HG02884 (cell line): ENCODE data around the gene NOTCH1.

Experiments used
- ATAC-seq: cut with Tn5 transposase; IDR thresholded peaks from one replicate; pipeline ENCODE4 v1.9.1; 2021; ENCODE audit warnings: mild to moderate bottlenecking, moderate library complexity; ENCODE audit not compliant: unreplicated experiment

NOTCH1 gene

DNA sequence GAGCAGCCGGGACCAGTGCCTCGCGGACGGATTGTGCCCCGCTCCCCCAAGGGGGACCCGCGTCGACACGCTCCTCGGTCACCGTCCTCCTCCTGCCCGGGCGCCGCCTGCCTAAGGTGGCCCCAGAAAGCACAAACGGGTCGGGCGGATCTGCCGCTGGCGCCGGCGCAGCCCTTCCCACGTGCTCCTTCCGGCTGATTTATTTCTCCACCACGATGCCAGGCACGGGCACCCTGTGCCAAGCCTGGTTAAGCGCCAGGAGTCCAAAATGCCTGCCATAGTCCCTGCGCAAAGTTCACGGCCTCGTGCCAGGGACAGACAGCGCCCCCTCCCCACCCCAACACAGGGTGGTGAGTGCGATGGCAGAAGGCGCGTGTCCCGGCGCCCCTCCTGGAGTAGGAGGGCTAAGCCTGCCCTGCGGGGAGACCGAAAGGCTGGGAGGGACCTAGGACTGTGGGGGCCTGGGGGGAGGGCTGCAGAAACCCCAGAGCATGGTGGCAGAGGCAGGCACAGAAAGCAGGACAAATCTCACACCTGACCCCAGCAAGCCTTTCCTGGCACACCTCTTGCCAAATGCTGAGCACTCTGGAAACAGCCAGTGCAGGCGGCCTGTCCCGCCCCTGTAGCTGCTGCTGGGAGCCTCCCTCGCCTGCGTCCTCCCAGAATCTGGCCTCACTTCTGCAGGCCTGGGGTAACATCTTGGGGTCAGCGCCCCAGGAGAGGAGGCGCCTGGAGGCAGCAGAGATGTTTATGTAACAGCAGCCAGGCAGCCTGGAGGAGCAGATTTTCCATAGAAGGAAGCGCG, 1.1 kb upstream of the NOTCH1 start:
- ATAC-seq, result peak; percentile 13

DNA sequence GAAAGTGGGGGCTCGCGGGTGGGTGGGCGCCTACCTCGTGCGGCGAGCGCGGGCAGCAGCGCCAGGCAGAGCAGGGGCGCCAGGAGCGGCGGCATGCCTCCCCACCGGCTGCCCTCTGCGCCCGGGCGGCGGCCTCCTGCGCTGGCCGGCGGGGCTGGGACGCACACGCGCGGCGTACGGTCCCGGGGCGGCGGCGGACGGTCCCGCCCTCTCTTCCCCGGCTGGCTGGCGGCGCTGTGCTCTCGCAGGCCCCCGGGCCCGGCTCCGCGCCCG, 220 bp downstream of the NOTCH1 start:
- no peak for ATAC-seq

DNA sequence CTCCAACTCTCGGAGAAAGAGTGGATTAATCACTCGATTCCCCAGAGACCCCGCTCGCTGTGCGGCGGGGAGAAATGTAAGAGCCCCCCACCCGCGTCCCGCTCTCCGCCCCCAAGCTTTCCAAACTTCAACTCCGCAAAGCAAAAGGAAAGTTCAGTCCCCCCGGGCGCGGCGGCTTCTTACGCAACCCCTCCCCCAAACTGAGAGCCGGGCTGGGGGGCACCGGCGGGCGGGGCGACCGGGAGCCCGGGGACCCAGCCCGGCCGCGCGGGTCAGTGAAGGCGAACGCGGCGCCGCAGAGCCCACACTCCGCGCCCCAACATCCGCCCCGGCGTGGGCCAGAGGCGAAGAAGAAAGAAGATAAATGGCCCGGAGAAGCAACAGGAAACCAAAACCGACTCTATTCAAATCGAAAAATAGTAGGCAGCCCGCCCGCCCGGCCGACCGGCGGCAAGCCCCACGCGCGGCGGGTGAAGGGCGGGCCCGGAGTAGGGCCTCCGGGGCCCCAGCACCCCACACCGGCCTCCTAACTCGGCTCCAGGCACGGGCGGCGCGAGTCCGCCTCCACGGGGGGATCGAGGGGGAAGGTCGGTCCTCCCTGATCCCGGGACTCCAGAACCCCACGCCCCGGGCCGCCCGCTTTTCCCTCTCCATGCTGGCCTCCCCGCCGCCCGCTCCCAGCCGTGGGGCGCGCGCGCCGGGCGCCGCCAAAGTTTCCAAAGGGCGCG, 720 bp downstream of the NOTCH1 start:
- peak; percentile 25 for ATAC-seq

DNA sequence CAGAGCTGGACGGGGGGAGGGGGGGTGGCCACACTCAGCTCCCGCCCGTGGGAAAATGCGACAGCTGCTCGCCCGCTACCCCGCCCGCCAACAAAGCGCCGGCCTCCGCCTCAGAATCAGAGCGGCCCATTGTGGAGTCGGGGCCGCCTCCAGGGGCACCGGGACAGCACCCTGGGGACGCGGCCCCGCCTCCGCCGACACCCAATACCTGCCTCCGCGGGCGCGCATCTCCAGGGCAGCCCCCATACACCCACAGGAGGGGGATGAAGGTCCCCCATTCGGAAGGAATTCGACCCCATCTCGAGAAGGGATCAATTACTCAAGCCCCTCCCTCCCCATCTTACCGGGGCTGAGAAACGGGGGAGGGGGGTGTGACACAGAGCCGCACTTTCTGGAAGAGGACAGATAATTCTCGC, 1.3 kb downstream of the NOTCH1 start:
- no peak for ATAC-seq

DNA sequence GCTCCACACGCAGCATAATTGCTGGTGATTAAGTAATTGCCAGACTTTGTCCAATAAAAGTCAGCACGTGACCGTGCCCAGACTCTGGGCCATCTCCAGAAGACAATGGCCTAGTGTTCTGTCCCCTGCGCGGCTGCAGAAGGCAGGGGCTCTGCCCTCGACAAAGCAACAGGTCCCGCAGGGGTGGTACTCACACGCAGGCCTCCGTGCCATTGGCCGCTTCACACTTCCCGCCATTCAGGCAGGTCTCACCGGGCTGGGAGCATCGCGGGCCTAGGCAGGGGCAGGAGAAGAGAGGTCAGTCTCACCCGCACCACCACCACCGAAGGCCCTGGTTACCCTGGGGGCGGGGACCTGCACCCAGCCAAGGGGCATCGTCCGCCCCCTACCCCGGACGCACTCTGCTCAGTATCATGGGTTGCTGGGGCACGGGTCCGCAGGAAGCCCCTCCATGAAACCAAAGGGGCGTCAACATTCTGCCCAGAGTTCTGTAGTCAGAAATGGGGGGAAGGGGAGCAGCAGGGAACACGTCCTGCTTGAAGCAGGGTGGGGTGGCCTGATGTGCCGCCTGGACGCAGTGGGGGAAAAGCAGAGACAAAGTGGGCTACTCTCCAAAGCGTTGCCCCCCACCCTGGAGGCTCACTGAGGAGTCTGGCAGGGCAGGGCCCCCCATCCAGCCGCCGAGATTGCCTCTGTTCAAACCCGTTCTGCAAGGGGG, 1.9 kb downstream of the NOTCH1 start:
- no peak for ATAC-seq

DNA sequence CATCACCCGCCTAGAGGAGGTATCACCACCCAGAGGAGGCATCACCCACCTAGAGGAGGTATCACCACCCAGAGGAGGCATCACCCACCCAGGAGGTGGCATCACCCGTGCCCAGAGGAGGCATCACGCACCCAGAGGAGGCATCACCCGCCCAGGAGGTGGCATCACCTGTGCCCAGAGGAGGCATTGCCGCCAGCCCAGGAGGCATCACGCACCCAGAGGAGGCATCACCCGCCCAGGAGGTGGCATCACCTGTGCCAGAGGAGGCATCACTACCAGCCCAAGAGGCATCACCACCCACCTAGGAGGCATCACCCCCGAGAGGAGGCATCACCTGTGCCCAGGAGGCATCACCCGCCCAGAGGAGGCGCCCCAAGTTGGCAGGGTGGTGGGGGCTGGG, 2.6 kb downstream of the NOTCH1 start:
- no peak for ATAC-seq

DNA sequence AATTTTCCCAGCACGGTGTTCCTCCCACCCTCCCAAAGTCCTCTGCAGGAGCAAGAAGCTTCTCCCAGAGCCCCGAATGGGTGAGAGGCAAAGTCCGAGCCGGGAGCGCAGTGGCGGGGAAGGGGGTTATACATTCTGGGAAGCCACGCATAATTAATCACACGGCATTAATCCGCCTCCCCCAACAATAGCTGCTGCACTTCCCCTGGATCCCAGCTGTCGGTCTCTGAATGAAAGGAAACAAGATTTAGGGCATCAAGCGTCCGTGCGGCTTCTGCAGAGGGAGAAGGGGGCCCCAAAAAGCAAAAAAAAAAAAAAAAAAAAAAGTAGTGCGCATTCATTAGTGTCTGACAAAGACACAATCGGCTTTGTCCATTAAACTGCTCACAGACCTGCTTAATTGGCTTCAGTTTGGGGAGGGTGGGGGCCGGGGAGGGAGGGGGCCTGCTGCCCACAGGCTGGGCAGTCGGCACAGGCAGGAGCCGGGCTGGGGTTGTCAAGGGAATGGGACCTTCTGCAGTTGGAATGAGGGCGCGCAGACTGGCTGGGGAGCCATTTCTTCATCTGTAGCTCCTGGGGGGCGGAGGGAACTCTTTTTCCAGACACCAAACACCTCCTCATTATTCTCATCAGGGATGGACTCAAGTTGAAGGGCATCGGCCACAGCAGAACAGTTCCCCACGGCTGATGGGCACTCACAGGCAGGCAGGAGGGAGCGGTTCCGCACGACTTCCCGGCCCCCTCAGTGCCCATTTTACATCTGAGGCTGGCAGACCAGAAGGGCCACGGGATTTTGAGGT, 3.4 kb downstream of the NOTCH1 start:
- ATAC-seq, result no peak

DNA sequence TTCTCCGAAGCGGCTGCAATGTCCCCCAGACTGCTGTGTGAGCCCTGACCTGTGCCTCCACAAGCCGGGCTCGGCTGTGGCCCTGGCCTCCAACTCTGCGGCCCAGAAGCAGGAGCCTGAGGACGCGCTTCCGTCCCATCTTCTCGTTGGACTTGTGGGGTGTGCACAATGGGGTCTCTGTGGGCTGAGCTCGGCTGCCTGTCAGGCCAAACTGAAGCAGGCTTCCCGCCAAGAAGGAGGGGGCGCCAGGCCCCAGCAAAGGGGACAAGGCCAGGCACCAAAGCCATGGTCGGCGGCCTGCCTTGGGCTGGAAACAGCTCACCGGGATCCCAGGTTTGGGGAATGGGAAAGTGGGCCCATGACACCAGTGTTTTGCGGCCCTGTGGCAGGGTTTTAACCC, 4.1 kb downstream of the NOTCH1 start:
- no peak for ATAC-seq

DNA sequence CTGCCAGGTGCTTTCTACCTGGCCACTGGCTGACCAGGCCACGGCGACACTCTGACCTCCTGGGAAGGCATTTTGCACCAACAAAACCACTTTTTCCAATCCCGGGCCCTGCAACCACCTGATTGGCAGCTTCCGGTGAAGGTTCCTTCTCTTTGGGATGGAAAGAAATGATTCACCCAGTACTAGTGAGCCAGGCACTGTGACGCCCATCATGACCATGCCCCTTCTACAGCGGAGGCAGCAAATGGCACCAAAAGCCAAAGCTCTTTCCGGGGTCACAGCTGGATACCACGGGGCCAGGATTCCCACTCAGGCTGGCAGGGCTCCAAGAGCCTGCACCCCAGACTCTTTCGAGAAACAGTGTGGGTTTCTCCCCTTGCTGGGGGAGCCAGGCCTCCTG, 4.7 kb downstream of the NOTCH1 start:
- ATAC-seq, result no peak

DNA sequence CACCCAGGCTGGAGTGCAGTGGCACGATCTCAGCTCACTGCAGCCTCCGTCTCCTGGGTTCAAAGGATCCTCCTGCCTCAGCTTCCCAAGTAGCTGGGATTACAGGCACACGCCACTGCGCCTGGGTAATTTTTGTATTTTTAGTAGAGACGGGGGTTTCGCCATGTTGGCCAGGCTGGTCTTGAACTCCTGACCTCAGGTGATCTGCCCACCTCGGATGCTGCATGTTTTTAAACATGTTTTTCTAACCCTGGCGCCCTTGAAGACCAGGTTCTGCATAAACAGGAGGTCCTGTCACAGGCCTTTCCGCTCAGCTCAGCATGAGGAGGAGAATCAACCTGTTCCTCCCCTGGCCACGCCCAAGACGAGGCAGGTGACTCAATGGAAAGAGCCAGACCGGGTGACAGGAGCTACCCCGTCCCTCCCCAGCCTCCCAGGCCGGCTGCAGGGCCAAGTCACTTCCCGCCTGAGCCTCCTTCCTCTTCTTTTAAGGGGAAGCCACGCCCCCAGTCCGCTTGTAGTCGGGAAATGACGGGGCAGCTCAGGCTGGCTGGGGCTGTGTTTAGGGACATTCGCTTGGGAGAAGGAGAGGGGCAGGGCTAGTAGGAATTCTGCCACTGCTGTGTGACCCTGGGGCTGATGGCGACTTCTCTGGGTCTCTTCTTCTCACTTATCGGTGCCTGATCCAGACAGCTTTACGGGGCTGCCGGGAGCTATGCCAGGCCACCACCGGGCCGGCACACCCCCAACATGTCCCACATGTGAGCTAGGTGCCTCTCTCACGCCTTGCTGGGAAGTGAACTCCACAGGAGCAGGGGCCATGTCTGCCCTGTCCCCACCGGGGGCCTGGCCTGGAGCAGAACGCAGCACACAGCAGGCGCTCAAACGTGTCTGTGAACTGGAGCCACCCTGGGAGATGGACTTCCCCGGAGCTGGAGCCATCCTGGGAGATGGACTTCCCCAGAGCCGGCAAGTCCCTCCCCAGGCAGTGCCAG, 6.1 kb downstream of the NOTCH1 start:
- ATAC-seq, result no peak

DNA sequence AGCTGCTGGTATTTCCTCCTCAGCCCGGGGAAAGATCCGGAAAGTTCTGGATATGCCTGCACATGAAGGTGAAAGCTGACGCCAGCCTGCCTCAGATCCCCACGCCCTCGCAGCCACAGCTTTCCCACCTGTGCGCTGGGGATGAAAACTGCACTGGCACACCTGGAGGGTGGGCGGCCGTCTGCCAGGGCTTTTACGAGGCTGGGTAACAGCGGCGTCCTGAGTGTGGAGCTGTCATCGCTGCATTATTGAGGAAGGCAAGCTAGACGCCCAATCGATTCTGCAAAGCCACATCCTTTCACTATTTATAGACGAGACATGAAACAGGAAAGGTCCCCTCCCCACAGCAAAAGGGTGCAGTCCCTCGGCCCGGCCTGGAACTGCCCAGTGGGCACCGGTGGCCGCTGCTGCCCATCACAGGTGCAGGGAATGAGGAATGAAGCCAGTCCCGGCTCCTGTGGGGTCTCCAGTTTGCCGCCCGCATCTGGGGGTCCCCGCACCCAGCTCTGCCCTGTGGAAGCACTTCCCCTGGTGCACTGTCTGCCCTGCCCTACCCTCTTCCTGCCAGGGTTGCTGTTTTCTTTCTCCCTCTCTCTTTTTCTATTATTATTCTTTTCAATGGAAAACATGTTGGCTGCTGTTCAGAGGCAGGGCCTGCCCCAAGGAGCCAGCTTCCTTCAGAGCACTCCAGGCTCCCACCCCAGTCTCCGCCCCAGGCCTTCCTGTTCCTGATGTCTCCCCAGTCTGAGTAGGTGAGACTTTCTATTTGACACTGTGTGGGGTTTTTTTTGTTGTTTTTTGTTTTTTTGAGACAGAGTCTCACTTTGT, 7.0 kb downstream of the NOTCH1 start:
- ATAC-seq, result no peak

DNA sequence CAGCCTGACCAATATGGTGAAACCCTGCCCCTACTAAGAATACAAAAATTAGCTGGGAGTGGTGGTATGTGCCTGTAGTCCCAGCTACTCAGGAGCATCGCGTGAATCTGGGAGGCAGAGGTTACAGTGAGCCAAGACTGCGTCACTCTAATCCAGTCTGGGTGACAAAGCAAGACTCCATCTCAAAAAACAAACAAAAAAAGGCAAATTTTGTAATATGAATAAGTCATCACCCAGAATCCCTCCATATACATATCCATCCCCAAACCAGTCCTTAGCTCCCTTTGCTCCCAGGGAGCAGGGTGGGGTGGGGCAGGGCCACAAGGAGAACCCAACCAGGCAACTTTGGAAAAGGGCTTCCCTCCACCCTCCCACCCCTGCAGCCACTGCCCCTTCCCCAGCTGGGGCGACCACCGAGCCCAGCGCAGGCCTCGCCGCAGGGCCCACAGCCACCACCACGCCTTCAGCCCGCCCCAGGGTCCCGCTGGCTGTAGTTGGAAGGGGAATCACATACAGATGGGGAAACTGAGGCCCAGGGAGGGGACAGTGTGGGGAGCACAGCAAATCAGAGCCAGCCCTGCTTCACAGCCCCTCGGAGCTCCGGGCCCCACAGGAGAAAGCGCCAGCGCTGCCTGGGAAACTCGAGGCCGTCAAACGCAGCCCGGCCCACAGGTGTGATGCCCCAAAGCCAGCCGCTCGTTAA, 7.8 kb downstream of the NOTCH1 start:
- no peak for ATAC-seq

DNA sequence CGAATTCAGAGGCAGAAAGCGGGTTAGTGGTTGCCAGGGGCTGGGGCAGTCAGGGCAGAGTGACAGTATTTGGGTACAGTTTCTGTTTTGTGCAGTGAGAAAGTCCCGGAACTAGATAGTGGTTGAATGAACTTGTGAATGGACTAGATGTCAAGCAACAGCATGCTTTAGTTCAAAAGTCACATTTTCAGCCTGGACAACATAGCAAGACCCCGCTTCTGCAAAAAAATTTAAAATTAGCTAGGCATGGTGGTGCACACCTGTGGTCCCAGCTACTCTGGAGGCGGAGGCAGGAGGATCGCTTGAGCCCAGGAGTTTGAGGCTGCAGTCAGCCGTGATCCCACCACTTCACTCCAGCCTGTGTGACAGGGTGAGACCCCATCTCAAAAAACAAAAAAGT, 8.4 kb downstream of the NOTCH1 start:
- ATAC-seq, result no peak

DNA sequence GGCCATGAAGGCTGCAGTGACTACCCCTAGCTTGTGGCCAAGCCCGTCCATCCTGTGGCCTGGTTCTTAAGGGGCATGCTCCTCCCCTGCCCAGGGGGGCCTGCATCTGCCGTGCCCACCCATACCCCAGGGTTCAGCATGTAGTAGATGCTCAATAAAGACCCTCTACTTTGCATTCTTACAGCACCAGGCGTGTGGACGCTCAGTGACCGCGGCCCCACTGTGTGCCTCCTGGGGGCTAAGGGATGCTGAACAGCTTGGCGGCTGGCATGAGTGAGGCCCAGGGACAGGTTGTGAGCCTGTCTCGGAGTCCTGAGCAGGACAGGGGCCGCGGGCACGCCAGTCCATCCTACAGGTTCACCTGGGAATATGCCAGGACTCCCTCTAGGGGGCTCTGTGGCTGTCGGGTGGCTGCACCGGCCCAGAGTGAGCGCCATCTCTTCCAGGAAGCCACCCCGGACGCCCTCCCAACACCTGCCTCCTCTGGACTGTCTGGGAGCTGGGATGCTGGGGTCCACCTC, 9.1 kb downstream of the NOTCH1 start:
- ATAC-seq, result no peak

DNA sequence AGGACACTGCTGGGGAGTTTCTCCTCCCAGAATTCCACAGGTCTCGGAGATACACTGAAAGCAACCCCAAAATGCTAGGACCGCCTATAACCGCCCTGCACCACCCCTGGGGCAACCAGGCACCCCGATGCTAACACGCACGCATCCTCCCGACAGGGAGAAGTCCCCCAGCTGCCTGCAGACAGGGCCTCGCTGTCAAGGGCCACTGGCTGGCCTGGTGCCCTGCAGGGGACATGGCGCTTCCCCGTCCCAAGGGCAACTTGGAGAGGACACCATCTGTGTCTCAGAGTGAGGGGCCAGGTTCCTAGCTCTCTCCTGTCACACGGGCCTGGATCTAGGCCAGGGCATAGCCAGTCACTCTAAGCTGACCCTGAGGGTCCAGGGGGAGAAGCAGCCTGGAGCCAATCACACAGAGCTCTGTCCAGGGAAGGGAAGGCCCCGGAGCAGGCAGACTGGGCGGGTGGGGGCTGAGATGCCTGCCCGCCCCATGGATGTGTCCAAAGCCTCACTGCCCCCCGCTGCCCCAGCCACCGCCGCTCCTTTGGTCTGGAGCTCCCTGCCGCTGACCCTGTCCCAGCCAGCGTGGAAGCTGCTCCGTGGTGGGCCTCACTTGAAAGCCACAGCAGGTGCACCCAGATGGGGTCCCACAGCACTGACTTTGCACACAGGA, 9.7 kb downstream of the NOTCH1 start:
- ATAC-seq, result no peak

DNA sequence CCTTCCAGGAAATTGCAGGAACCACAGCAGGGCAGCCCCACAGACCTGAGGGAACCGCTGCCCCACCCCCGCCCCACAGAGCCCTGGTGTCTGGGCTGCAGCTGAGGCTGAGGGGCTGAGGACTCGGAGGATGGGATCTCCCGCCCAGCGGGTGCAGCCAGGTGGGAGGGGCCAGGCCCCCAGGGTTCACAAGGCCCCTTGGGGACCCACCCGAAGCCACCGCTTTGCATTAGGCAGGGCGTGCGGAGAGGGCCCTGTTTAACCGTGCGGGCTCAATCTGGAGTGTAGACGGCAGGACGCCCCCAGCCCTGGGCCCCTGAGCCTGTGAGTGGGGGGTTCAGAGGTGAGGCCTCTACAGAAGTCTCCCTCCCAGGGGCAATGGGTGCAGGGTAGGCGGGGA, 10.8 kb downstream of the NOTCH1 start:
- no peak for ATAC-seq

DNA sequence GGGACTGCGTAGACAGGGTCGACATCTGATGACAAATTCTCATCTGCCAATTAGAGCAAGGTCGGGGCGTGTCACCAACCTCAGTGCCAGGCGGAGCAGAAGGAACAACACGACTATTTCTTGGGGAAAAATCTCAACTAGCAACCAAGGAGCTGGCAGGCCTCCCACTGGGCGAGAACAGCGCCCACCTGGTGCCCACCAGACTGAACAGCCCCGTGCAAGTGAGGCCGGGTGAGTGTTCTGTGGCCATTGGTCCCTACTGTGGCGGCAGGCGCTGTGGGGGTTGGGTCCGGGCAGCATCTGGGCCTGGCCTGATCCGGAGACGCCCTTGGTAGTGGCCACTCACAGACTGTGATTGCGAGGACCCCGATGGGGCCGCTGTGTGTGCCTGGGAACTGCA, 11.5 kb downstream of the NOTCH1 start:
- no peak for ATAC-seq

DNA sequence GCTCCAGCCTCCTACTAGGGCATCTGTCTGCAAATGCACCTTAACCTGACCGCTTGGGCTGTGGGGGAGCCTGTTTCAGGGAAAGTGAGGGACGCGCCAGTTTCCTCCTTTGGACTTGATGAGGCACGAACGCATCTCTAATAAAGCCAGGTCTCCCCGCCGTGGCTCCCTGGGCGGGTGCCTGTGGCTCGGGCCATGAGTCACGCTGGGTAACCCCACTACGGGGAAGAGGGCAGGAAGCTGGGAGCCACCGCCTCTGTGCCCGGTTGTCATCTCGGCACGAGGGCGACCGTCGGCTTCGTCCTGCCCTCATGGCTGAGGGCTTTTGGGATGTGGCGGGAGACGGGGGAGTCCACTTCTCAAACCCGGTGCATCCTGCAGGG, 12.1 kb downstream of the NOTCH1 start:
- ATAC-seq, result no peak
